Astrocyte of the hippocampus (primary cell): ENCODE measurements around the gene ANG.
A peak's percentile ranks its signal among the peaks of the same experiment; 100 is the strongest.
"Not testable (repeated sequence)": the region's sequence is repeated elsewhere in the genome, so short reads cannot be mapped to it uniquely, and the experiment has no call there.

ENCODE experiments used
- DNase-seq: peaks from one replicate; pipeline ENCODE4 v3.0.0; 2011; ENCODE audit warnings: low read depth, low spot score

The ANG gene

GRCh38 chr14:20688167-20688839 lies at the start of gene ANG:
Gene ANG (plus strand): TSS chr14:20688764. CDS start chr14:20693565, 4,801 bp downstream.
- no peak for DNase-seq

- DNase-seq: no peak
These were observed 47.0 kb upstream of the ANG start, which contains the start of gene OR6S1 for GRCh38 chr14:20641591-20641990. Gene OR6S1 (minus strand): TSS chr14:20641691. CDS start chr14:20641691, 0 bp downstream.

GRCh38 chr14:20642182-20642581 lies 46.4 kb upstream of the ANG start:
- no peak for DNase-seq

- not testable (repeated sequence) for DNase-seq
These were observed 45.8 kb upstream of the ANG start for GRCh38 chr14:20642755-20643154.

- DNase-seq: no peak
These were observed 44.0 kb upstream of the ANG start for GRCh38 chr14:20644520-20644919.

GRCh38 chr14:20645481-20645880 lies 43.1 kb upstream of the ANG start:
- DNase-seq: no peak

- DNase-seq: peak; percentile 11
These were observed 35.3 kb upstream of the ANG start for GRCh38 chr14:20652996-20653975.

- DNase-seq: no peak
These were observed 32.7 kb upstream of the ANG start for GRCh38 chr14:20655851-20656250.

- no peak for DNase-seq
These were observed 32.3 kb upstream of the ANG start for GRCh38 chr14:20656274-20656673.

- no peak for DNase-seq
These were observed 31.1 kb upstream of the ANG start for GRCh38 chr14:20657216-20658211.

- no peak for DNase-seq
These were observed 30.3 kb upstream of the ANG start for GRCh38 chr14:20658246-20658645.

GRCh38 chr14:20659336-20659735 lies 29.2 kb upstream of the ANG start:
- DNase-seq: no peak

- DNase-seq: no peak
These were observed 28.7 kb upstream of the ANG start for GRCh38 chr14:20659813-20660395.

GRCh38 chr14:20661197-20661596 lies 27.4 kb upstream of the ANG start:
- DNase-seq: no peak

GRCh38 chr14:20662968-20663732 lies 25.4 kb upstream of the ANG start:
- peak; percentile 7 for DNase-seq

- DNase-seq: not testable (repeated sequence)
These were observed 22.1 kb upstream of the ANG start for GRCh38 chr14:20666400-20666961.

- DNase-seq: no peak
These were observed 20.6 kb upstream of the ANG start for GRCh38 chr14:20667957-20668356.

- DNase-seq: no peak
These were observed 19.6 kb upstream of the ANG start for GRCh38 chr14:20668969-20669368.

GRCh38 chr14:20671597-20672283 lies 16.8 kb upstream of the ANG start:
- no peak for DNase-seq
